HG02884 (cell line): Measurements from ENCODE around the gene TPCN2.
"Not testable (repeated sequence)": the region's sequence is repeated elsewhere in the genome, so short reads cannot be mapped to it uniquely, and the experiment has no call there.

ENCODE experiments used
- ATAC-seq: cut with Tn5 transposase; IDR thresholded peaks from one replicate; pipeline ENCODE4 v1.9.1; 2021; ENCODE audit warnings: mild to moderate bottlenecking, moderate library complexity; ENCODE audit not compliant: unreplicated experiment

The TPCN2 gene

GRCh38 chr11:69123593-69124545 lies 75.1 kb downstream of the TPCN2 start:
- ATAC-seq: no peak

DNA sequence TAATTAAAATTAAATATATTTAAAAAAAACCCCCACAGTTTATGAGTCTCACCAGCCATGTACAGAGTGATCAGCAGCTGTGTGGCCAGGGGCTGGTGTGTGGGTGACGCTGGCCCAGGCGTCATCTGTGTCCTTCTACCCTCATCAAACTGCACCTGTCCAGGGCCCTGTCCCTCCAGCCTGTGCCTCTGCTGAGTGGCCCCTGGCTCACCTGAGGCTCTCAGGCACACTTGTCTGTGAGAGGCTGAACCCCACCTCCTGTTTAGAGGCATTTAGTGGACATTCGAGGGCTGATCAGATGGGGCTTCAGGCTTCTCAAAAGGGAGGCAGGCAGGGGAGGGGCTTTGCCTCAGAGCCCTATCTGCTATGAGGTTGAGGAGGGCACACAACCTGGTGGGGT lies 77.1 kb downstream of the TPCN2 start:
- ATAC-seq: no peak

GRCh38 chr11:69126286-69126685 lies 77.6 kb downstream of the TPCN2 start:
- no peak for ATAC-seq

DNA sequence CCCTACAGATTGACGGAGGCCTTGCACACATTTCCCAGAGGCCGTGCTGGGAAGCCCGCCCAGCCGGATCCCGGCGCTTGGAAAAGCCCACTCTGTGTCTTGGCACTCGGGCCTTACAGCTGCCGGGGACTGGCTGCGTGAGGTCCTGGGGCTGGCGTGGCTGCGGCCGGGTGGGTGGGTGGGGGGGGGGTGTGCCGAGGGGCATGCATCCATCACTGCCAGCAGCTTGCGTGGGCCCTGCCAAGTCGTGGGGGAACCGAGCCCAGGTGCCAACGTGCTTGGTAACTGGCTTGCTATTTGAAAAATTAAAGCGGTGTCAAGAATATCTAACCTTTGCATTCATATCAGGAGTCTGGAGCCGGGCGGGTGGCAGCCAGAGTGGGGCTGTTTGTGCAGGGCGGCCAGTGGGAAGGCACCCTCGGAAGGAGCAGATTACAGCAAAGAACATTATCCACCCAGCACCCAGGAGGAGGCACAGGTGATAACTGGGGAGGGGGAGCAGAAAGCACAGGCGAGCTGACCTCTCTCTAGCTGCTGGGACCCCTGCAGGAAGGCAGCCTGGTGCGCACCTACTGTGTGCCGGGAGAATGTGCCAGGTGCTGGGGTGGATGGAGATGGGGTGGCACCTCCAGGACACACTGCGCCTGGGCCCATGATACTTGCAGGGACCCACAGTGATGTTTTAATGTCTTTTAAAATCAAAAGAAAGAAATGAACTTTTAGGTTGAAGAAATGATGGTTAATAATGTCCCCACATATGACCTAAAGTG lies 78.5 kb downstream of the TPCN2 start:
- ATAC-seq: no peak

GRCh38 chr11:69127884-69128283 lies 79.2 kb downstream of the TPCN2 start:
- no peak for ATAC-seq

- ATAC-seq: no peak
Observed at GRCh38 chr11:69129053-69129452, 80.3 kb downstream of the TPCN2 start.

GRCh38 chr11:69129647-69130046 lies 80.9 kb downstream of the TPCN2 start:
- no peak for ATAC-seq

GRCh38 chr11:69130654-69131053 lies 81.9 kb downstream of the TPCN2 start:
- ATAC-seq: no peak

GRCh38 chr11:69131121-69131566 lies 82.4 kb downstream of the TPCN2 start:
- ATAC-seq: no peak

- ATAC-seq: no peak
Observed at GRCh38 chr11:69131644-69132300, 83.0 kb downstream of the TPCN2 start.

GRCh38 chr11:69132301-69132670 lies 83.6 kb downstream of the TPCN2 start:
- ATAC-seq: no peak

- ATAC-seq: no peak
Observed at GRCh38 chr11:69133251-69133650, 84.5 kb downstream of the TPCN2 start.

DNA sequence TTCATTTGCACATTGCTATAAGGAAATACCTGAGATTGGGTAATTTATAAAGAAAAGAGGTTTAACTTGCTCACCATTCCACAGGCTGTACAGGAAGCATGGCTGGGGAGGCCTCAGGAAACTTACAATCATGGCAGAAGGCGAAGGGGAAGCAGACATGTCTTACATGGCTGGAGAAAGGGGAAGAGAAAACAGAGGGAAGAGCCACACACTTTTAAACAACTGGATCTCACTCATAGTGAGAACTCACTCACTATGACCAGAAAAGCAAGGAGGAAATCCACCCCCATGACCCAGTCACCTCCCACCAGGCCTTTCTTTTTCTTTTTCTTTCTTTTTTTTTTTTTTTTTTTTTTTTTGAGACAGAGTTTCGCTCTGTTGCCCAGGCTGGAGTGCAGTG lies 85.5 kb downstream of the TPCN2 start:
- ATAC-seq: not testable (repeated sequence)

DNA sequence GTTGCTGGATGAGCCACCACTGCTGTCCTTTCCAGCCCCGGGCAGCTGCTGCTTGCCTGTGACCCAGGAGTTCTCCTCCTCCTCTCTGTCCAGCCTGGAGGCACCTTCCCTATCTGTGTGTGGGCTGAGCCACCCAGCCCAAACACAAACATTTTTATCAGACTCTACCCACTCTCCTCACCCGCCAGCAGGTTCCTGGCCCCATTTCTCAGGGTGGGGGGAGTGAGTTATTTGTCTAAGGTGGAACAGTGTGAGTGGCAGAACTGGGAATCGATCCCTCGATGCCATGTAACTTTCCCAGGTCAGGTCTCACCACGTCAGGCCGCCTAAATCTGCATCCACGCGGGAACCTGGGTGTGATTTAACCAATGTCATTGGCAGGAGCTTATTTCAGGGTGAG lies 86.2 kb downstream of the TPCN2 start:
- ATAC-seq: no peak

DNA sequence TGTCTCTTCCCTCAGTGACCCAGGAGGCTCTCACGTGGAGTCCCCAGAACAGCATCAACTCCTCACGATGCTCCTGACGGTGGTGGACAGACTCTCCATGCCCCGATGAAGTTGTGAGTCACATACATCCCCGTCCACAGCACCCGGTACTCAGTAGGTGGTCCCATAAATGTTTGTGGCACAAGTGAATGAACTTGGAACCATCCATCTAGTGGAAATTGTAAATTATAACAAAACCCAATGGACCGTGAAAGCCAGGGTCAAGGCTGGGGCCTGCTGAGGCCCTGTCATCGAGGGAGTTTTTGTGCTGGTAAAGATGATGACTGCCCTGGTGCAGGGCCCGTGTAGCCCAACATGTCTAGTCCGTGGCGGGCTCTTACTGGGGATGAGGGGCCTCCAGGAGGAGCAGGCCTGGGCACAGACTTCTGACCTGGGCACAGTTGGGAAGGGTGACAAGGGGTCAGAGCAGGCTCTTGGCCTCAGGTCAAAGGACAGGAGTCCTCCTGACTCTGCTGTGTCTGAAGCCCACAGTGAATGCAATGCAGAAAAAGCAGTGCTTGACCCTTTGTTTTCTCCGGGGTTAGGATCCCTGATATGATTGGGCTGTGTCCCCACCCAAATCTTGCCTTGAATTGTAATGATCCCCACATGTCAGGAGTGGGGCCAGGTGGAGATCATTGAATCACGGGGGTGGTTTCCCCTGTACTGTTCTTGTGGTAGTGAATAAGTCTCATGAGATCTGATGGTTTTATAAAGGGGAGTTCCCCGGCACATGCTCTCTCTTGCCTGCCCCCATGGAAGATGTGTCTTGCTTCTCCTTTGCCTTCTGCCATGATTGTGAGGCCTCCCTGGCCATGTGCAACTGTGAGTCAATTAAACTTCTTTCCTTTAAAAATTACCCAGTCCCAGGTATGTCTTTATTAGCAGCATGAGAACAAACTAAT lies 87.0 kb downstream of the TPCN2 start:
- ATAC-seq: no peak

DNA sequence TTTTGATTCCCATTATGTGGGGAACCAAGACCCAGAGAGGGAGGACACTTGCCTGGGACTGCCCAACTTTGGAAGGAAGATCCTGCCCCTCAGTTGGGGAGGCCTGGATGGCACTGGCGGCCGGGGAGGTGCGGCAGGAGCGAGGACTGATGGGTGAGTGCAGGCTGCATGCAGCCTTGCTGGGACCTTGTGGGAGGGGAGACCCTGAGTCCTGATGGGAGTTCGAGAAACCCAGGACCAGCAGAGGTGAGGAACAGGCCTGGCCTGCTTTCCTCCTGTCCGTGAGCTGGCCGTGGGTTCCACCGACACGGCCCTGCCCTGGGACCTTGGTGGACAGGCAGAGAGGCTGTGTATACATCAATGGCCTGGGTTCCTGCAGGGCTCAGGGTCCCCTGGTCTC lies 87.7 kb downstream of the TPCN2 start:
- no peak for ATAC-seq

- no peak for ATAC-seq
Observed at GRCh38 chr11:69137151-69137844, 88.6 kb downstream of the TPCN2 start.

DNA sequence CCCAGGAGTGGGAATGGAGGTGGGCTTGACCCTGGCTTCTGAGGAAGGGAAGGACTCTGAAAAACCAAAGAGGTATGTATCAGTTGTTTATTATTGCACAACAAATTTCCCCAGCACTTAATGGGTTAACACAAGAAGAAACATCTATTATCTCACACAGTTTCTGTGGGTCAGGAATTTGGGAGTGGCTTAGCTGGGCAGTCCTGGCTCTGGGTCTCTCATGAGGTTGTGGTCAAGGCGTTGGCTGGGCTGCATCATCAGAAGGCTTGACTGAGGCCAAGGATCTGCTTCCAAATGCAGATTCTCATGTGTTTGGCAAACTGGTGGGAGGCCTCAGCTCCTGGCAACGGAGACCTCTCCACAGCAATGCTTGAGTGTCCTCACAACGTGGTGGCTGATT lies 89.5 kb downstream of the TPCN2 start:
- no peak for ATAC-seq

DNA sequence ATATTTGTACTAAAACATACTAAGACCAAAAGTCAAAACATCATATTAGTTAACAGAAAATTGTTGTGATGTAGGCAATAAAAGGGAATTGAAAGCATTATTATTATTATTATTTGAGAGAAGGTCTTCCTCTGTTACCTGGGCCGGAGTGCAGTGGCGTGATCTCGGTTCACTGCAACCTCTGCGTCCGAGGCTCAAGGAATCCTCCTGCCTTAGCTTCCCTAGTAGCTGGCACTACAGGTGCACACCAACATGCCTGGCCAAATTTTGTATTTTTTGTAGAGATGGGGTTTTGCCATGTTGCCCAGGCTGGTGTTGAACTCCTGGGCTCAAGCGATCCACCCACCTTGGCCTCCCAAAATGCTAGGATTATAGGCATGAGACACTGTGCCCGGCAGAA lies 91.4 kb downstream of the TPCN2 start:
- ATAC-seq: not testable (repeated sequence)

- no peak for ATAC-seq
Observed at GRCh38 chr11:69140635-69141034, 91.9 kb downstream of the TPCN2 start.
